GM19043 (cell line): ENCODE results near the gene DIP2B.

ENCODE experiments used
- ATAC-seq: cut with Tn5 transposase; IDR thresholded peaks from one replicate; pipeline ENCODE4 v1.9.1; 2021; ENCODE audit warnings: low read depth; ENCODE audit not compliant: unreplicated experiment

Gene DIP2B

GRCh38 chr12:50787618-50788017 lies 282.8 kb downstream of the DIP2B start:
- ATAC-seq: no peak

GRCh38 chr12:50788561-50788960 lies 283.8 kb downstream of the DIP2B start:
- ATAC-seq: no peak

- no peak for ATAC-seq
Measured at GRCh38 chr12:50790081-50790480, 285.3 kb downstream of the DIP2B start.
